SK-N-SH (cell line): Measurements from ENCODE around the gene PCCB. TPM values are rescaled to one million over a fixed set of nuclear protein-coding genes. Genes with fewer than 3 reads are reported as not detected.
"Not testable (repeated sequence)": the region's sequence is repeated elsewhere in the genome, so short reads cannot be mapped to it uniquely, and the experiment has no call there.

Source experiments
- CTCF ChIA-PET: fragments of 300-600, 350-600 bp; formaldehyde crosslinking; extraction: SDS; loops from one replicate; lab custom pipeline; 2021; lab: Yijun Ruan, JAX
- POLR2A ChIA-PET: fragments of 350-600 bp; sonication (Branson Sonifier 250); formaldehyde crosslinking; extraction: SDS; loops from one replicate; lab custom pipeline; 2020; ENCODE audit warnings: antibody characterized with exemption, inconsistent platforms; lab: Yijun Ruan, JAX
- DNase-seq: peaks from one replicate; pipeline ENCODE4 v3.0.0; 2012
- H2AFZ ChIP-seq: fragments of 200-600 bp; sonication (generic); 2 replicates; pipeline ENCODE4 v1.8.1; 2016; ENCODE audit warnings: antibody characterized with exemption, mild to moderate bottlenecking, low read depth
- H3F3A ChIP-seq: fragments of 200-600 bp; sonication (generic); replicated peaks from 2 replicates; pipeline ENCODE3; 2016; ENCODE audit warnings: antibody characterized with exemption, mild to moderate bottlenecking; ENCODE audit not compliant: insufficient read depth
- H3K27ac ChIP-seq, 2 experiments: fragments of 200-500 bp in 1 of 2; fragments of 200-600 bp in 1 of 2; sonication (Bioruptor generic) in 1 of 2; sonication (generic), shearing (Covaris generic) in 1 of 2; 2 replicates each; pipeline versions ENCODE4 v1.5.1 to v1.6.1; 2014 to 2016; ENCODE audit warnings: low read depth in 2 of 2, inconsistent platforms in 1 of 2, low read length in 1 of 2, mild to moderate bottlenecking in 1 of 2, mixed read lengths in 1 of 2
- H3K27me3 ChIP-seq: fragments of 200-600 bp; sonication (generic), shearing (Covaris generic); 2 replicates; pipeline ENCODE4 v1.6.1; 2016; ENCODE audit warnings: mixed run types; ENCODE audit not compliant: insufficient read depth
- H3K36me3 ChIP-seq, 2 experiments: fragments of 200-500 bp in 1 of 2; fragments of 200-600 bp in 1 of 2; sonication (Bioruptor generic) in 1 of 2; sonication (generic) in 1 of 2; replicated peaks in 1 of 2; 2 replicates each; pipeline versions ENCODE3 to v1.5.1; 2014 to 2016; ENCODE audit warnings: low read length in 1 of 2, mild to moderate bottlenecking in 1 of 2; ENCODE audit not compliant: insufficient read depth in 2 of 2, control insufficient read depth in 1 of 2
- H3K4me1 ChIP-seq, 2 experiments: fragments of 200-500 bp in 1 of 2; fragments of 200-600 bp in 1 of 2; sonication (Bioruptor generic) in 1 of 2; sonication (generic), shearing (Covaris generic) in 1 of 2; 2 replicates each; pipeline versions ENCODE4 v1.5.1 to v1.6.1; 2014 to 2016; ENCODE audit warnings: low read depth in 1 of 2, low read length in 1 of 2, mixed run types in 1 of 2; ENCODE audit not compliant: insufficient read depth in 2 of 2, control insufficient read depth in 1 of 2
- H3K4me2 ChIP-seq: fragments of 200-600 bp; sonication (generic), shearing (Covaris generic); 2 replicates; pipeline ENCODE4 v1.6.1; 2017; ENCODE audit warnings: mixed run types
- H3K4me3 ChIP-seq, 2 experiments: fragments of 200-500 bp in 1 of 2; fragments of 200-600 bp in 1 of 2; sonication (Bioruptor generic) in 1 of 2; sonication (generic), shearing (Covaris generic) in 1 of 2; 2 replicates each; pipeline versions ENCODE4 v1.5.1 to v1.8.1; 2014 to 2016; ENCODE audit warnings: low read depth in 2 of 2, inconsistent platforms in 1 of 2, low read length in 1 of 2, mild to moderate bottlenecking in 1 of 2, mixed read lengths in 1 of 2, moderate library complexity in 1 of 2
- H3K79me2 ChIP-seq: fragments of 200-600 bp; sonication (generic); 2 replicates; pipeline ENCODE4 v1.8.1; 2017; ENCODE audit warnings: mild to moderate bottlenecking; ENCODE audit not compliant: insufficient read depth
- H3K9ac ChIP-seq: fragments of 200-600 bp; sonication (generic); 2 replicates; pipeline ENCODE4 v1.6.1; 2017; ENCODE audit warnings: mixed run types
- H3K9me2 ChIP-seq: fragments of 200-600 bp; sonication (generic); 2 replicates; pipeline ENCODE4 v1.6.1; 2017; ENCODE audit warnings: mixed run types
- H3K9me3 ChIP-seq: fragments of 200-600 bp; sonication (generic); 2 replicates; pipeline ENCODE4 v1.6.1; 2017; ENCODE audit warnings: mixed run types, mild to moderate bottlenecking, moderate library complexity
- H4K20me1 ChIP-seq: fragments of 200-600 bp; sonication (generic); 2 replicates; pipeline ENCODE4 v1.6.1; 2017; ENCODE audit warnings: mild to moderate bottlenecking, mixed run types; ENCODE audit not compliant: insufficient read depth
- EP300 ChIP-seq, 2 experiments: IDR thresholded peaks; 2 replicates each; pipeline versions ENCODE4 v1.4.0 to v1.6.1; 2012; ENCODE audit warnings: borderline replicate concordance in 1 of 2, low read depth in 1 of 2, low read length in 1 of 2
- EZH2phosphoT487 ChIP-seq: fragments of 200-600 bp; sonication (generic); IDR thresholded peaks from 2 replicates; pipeline ENCODE4 v1.6.1; 2017; ENCODE audit warnings: low read depth, mixed run types, mild to moderate bottlenecking, antibody characterized with exemption, moderate library complexity, borderline replicate concordance
- FOSL2 ChIP-seq: IDR thresholded peaks from 2 replicates; pipeline ENCODE4 v1.4.0; 2012; ENCODE audit warnings: low read depth, mild to moderate bottlenecking, moderate library complexity, borderline replicate concordance
- FOXJ3 ChIP-seq: sonication (generic); formaldehyde crosslinking; IDR thresholded peaks from 2 replicates; pipeline ENCODE4 v1.5.1; 2020; ENCODE audit warnings: mild to moderate bottlenecking, missing genetic modification reagents
- MXI1 ChIP-seq: IDR thresholded peaks from 2 replicates; pipeline ENCODE4 v1.6.1; 2012; ENCODE audit warnings: mild to moderate bottlenecking, low read depth, low read length, improper control_type of control experiment
- NFIC ChIP-seq: IDR thresholded peaks from 2 replicates; pipeline ENCODE4 v1.4.0; 2012; ENCODE audit warnings: borderline replicate concordance
- SMC3 ChIP-seq: IDR thresholded peaks from 2 replicates; pipeline ENCODE4 v1.6.1; 2012; ENCODE audit warnings: low read depth, low read length, improper control_type of control experiment
- TCF12 ChIP-seq: IDR thresholded peaks from 2 replicates; pipeline ENCODE4 v1.4.0; 2012
- TEAD4 ChIP-seq: IDR thresholded peaks from 2 replicates; pipeline ENCODE4 v1.4.0; 2012; ENCODE audit warnings: mild to moderate bottlenecking, borderline replicate concordance; ENCODE audit not compliant: insufficient read depth
- YY1 ChIP-seq: IDR thresholded peaks from 2 replicates; pipeline ENCODE4 v1.4.0; 2012; ENCODE audit warnings: low read depth, mild to moderate bottlenecking
- WGBS: methylation state at CpG from one replicate; pipeline ENCODE4 v1.1.6; 2017; ENCODE audit warnings: low lambda C conversion rate; 5-methylcytosine and 5-hydroxymethylcytosine counted together
- polyA plus RNA-seq, 3 experiments: library from polyadenylated mRNA; depleted of rRNA; stranded (reverse); fragments of >200 nt; gene quantifications; 2 replicates each; pipeline ENCODE4 v1.2.3, GENCODE V29; 2012
- TF ChIP-seq, protein P1 (sequence below): IDR thresholded peaks from 2 replicates; pipeline ENCODE4 v1.4.0; 2012; ENCODE audit warnings: low read depth
- TF ChIP-seq, protein P2 (sequence below): IDR thresholded peaks from 2 replicates; pipeline ENCODE4; 2012
- TF ChIP-seq, protein P3 (sequence below): fragments of 200-600 bp; sonication (generic); IDR thresholded peaks from 2 replicates; pipeline ENCODE4 v1.6.1; 2017; ENCODE audit warnings: antibody characterized with exemption, mild to moderate bottlenecking, moderate library complexity
- TF ChIP-seq, protein P4 (sequence below): fragments of 150-350 bp; IDR thresholded peaks from 2 replicates; pipeline ENCODE4 v1.6.1; 2016; ENCODE audit warnings: mild to moderate bottlenecking, low read depth, low read length

The PCCB gene
- polyA plus RNA-seq, 1 of the 3 experiments (the other 2 are of a cell fraction) = 67.5 TPM

DNA sequence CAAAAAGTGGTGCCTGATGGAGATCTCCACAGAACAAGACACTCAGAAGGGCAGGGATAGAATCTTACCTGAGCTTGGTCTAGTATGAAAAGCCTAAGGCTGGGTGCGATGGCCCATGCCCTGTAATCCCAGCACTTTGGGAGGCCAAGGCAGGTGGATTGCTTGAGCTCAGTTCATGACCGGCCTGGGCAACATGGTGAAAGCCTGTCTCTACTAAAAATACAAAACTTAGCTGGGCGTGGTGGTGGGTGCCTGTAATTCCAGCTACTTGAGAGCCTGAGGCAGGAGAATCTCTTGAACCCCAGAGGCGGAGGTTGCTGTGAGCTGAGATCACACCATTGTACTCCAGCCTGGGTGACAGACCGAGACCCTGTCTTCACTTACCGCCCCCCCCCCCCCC, 84.6 kb downstream of the PCCB start:
- H3K9me2 ChIP-seq, H3K27ac ChIP-seq, H3K9me3 ChIP-seq, H3K79me2 ChIP-seq, H3K4me2 ChIP-seq, H2AFZ ChIP-seq, H3K9ac ChIP-seq, DNase-seq, H3K27me3 ChIP-seq, POLR2A ChIA-PET, H4K20me1 ChIP-seq, H3K4me1 ChIP-seq, H3K4me3 ChIP-seq: not testable (repeated sequence)
- WGBS = 96% methylated on average over 5 of the region's 6 CpGs
- Histone ChIP-seq H3F3A (peaks cover 12% of the 10 kb centered on the region), H3K36me3 (peaks cover 34 to 35% of the 10 kb centered on the region in 2 experiments)
- CTCF ChIA-PET = interaction anchor here (0.7 to 1.5 kb wide), 2 partner anchors 417 to 679 kb away, joined by 3 to 6 read pairs; partner anchors contain the start of gene STAG1

DNA sequence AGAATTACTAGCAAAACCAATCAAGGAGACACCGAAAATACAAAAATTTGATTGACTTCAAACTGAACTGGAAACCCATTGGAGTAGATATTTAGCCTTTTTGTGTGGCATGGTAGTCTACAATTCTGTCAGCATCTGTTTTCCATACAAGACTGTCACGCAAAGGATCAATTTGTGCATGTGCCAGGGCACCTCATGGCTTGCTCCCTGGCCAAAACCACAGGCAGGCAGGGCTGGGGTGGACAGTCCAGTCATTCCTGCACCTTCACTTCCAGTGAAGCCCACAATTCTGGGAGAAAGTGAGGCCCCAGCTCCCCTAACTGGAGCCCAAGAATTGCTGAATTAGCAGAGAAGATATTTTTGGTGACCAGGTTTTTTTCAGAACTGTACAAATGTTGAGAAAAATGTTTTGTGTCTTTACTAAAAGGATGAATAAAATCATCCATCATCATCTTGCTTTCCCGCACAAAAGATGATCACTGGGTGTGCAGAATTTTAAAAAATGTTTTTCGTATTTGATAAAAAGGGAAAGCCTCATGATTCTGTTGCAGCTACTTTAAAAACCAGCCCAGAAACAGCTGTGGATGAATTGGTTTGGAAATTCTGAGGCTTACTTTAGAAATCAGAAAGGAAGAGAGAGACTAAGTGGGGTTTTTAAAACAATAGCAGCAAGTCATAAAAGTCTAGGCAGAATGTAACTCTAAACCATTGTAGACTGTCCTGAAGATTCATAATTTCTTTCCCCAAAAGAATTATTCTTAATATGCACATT, 86.4 kb downstream of the PCCB start:
- peak overlapping the region; percentile 42 to 59; a peak in 3 of 4 replicates for H3K27ac ChIP-seq
- H3K4me1 ChIP-seq = peaks cover 4 to 6% of the 10 kb centered on the region in 2 experiments; a peak in 2 of 4 replicates
- H3K4me3 ChIP-seq = no peak overlapping the region
- no peaks in the 10 kb centered on the region for H3K27me3 ChIP-seq
- no peak overlapping the region for H3K4me2 ChIP-seq
- peaks cover 12% of the 10 kb centered on the region for H3F3A ChIP-seq
- H3K36me3 ChIP-seq = peaks cover 28 to 44% of the 10 kb centered on the region in 2 experiments
- 97% methylated on average over 4 of the region's 4 CpGs for WGBS
- H3K9me2 ChIP-seq = no peaks in the 10 kb centered on the region
- no peaks in the 10 kb centered on the region for H3K9me3 ChIP-seq
- H4K20me1 ChIP-seq = no peaks in the 10 kb centered on the region
- TF ChIP-seq TCF12 (peak; percentile 85), SMC3 (no peak), NFIC (peak; percentile 74), YY1 (no peak), FOSL2 (0 out of 2 replicates have a peak, but pooled peaks have one; percentile 12), MXI1 (peak; percentile 67; the same call in 1 of the 2 replicates)
- TF ChIP-seq, protein P1, sequence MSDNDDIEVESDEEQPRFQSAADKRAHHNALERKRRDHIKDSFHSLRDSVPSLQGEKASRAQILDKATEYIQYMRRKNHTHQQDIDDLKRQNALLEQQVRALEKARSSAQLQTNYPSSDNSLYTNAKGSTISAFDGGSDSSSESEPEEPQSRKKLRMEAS = 0 out of 2 replicates have a peak, but pooled peaks have one; percentile 38
- TF ChIP-seq, protein P2, sequence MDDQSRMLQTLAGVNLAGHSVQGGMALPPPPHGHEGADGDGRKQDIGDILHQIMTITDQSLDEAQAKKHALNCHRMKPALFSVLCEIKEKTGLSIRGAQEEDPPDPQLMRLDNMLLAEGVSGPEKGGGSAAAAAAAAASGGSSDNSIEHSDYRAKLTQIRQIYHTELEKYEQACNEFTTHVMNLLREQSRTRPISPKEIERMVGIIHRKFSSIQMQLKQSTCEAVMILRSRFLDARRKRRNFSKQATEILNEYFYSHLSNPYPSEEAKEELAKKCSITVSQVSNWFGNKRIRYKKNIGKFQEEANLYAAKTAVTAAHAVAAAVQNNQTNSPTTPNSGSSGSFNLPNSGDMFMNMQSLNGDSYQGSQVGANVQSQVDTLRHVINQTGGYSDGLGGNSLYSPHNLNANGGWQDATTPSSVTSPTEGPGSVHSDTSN = peak; percentile 54
- no peaks in the 10 kb centered on the region for H3K79me2 ChIP-seq
- no peak overlapping the region for H3K9ac ChIP-seq
- ChIA-PET POLR2A (no interaction called here), CTCF (no interaction called here)
- DNase-seq = no peak
- no peak overlapping the region for H2AFZ ChIP-seq

DNA sequence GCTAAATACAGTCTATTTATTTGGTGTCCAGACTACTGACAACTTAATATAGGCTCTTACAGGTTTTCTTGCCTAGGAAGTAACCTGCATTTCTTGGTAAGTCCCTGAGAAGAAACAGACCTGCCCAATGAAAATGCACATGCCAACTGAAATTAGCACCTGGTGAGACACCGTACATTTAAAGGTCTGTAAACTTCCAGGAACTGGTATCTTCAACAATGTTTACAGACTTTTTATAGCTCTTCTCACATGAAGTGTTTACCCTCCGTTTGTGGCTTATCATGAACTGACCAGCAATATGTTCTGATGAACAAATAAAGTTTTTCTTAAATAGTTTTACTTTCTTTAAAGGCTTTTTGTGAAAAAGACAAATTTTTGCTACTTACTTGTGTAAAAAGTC, 93.3 kb downstream of the PCCB start:
- WGBS = 48% methylated on average over 2 of the region's 2 CpGs
- Histone ChIP-seq H3F3A (peaks cover 12% of the 10 kb centered on the region), H3K9ac (no peak overlapping the region), H3K9me3 (no peaks in the 10 kb centered on the region), H3K9me2 (no peaks in the 10 kb centered on the region), H2AFZ (no peak overlapping the region), H3K4me1 (peaks cover 11 to 14% of the 10 kb centered on the region in 2 experiments), H3K79me2 (0 out of 2 replicates have a peak, but pooled peaks cover 4% of the 10 kb centered on the region), H3K36me3 (peaks cover 9 to 33% of the 10 kb centered on the region in 2 experiments), H3K4me3 (no peak overlapping the region), H3K27ac (peak overlapping the region; percentile 83 to 88), H4K20me1 (no peaks in the 10 kb centered on the region), H3K4me2 (0 out of 2 replicates have a peak overlapping the region, but pooled peaks have one; percentile 15), H3K27me3 (no peaks in the 10 kb centered on the region)
- no peak for DNase-seq
- POLR2A ChIA-PET = no interaction called here
- CTCF ChIA-PET = interaction anchor here (2.1 kb wide), 1 partner anchor 48 kb away, joined by 4 read pairs; no protein-coding TSS in a partner anchor
- TF ChIP-seq TEAD4 (no peak), SMC3 (no peak), NFIC (no peak), FOXJ3 (no peak), EP300 (IDR thresholded peaks at IDR 0.05; ENCODE audit: borderline replicate concordance in 1 of 2, low read depth in 1 of 2, low read length in 1 of 2) (no peak), EZH2phosphoT487 (no peak)
- TF ChIP-seq, protein P3, sequence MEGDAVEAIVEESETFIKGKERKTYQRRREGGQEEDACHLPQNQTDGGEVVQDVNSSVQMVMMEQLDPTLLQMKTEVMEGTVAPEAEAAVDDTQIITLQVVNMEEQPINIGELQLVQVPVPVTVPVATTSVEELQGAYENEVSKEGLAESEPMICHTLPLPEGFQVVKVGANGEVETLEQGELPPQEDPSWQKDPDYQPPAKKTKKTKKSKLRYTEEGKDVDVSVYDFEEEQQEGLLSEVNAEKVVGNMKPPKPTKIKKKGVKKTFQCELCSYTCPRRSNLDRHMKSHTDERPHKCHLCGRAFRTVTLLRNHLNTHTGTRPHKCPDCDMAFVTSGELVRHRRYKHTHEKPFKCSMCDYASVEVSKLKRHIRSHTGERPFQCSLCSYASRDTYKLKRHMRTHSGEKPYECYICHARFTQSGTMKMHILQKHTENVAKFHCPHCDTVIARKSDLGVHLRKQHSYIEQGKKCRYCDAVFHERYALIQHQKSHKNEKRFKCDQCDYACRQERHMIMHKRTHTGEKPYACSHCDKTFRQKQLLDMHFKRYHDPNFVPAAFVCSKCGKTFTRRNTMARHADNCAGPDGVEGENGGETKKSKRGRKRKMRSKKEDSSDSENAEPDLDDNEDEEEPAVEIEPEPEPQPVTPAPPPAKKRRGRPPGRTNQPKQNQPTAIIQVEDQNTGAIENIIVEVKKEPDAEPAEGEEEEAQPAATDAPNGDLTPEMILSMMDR = no peak
- TF ChIP-seq, protein P4, sequence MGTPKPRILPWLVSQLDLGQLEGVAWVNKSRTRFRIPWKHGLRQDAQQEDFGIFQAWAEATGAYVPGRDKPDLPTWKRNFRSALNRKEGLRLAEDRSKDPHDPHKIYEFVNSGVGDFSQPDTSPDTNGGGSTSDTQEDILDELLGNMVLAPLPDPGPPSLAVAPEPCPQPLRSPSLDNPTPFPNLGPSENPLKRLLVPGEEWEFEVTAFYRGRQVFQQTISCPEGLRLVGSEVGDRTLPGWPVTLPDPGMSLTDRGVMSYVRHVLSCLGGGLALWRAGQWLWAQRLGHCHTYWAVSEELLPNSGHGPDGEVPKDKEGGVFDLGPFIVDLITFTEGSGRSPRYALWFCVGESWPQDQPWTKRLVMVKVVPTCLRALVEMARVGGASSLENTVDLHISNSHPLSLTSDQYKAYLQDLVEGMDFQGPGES = no peak
